BE2C (cell line): ENCODE measurements around the gene STAU1.

ENCODE experiments used
- DNase-seq: peaks from one replicate; pipeline ENCODE4 v3.0.0-alpha.2; 2020
- H3K27me3 ChIP-seq: fragments of 250-450 bp; sonication (Bioruptor Pico); 2 replicates; pipeline ENCODE4 v1.5.1; 2020; ENCODE audit warnings: mild to moderate bottlenecking
- H3K36me3 ChIP-seq: fragments of 250-450 bp; sonication (Bioruptor Pico); 2 replicates; pipeline ENCODE4 v1.5.1; 2020; ENCODE audit warnings: mild to moderate bottlenecking
- H3K4me1 ChIP-seq: fragments of 250-450 bp; sonication (Bioruptor Pico); 2 replicates; pipeline ENCODE4 v1.5.1; 2020
- H3K4me3 ChIP-seq: 2 replicates; pipeline ENCODE4 v1.5.1; 2011; ENCODE audit warnings: low read depth, low read length
- H3K9me3 ChIP-seq: fragments of 250-450 bp; sonication (Bioruptor Pico); 2 replicates; pipeline ENCODE4 v1.5.1; 2020
- CTCF ChIP-seq: IDR thresholded peaks from 2 replicates; pipeline ENCODE4 v1.5.1; 2012; ENCODE audit warnings: mild to moderate bottlenecking, low read depth, low read length

The STAU1 gene

GRCh38 chr20:49163696-49164095 is 24.4 kb downstream of the STAU1 start:
- Histone ChIP-seq H3K36me3 (peaks cover 15% of the 10 kb centered on the region), H3K4me3 (no peak overlapping the region)
- no peak for DNase-seq

GRCh38 chr20:49161428-49162152 is 26.5 kb downstream of the STAU1 start:
- Histone ChIP-seq H3K36me3 (peaks cover 21% of the 10 kb centered on the region), H3K27me3 (no peaks in the 10 kb centered on the region), H3K4me3 (no peak overlapping the region), H3K4me1 (peaks cover 10% of the 10 kb centered on the region), H3K9me3 (no peaks in the 10 kb centered on the region)
- TF ChIP-seq CTCF: no peak
- no peak for DNase-seq

More at GRCh38 chr20:49163696-49164095, 24.4 kb downstream of the STAU1 start:
- no peaks in the 10 kb centered on the region for H3K9me3 ChIP-seq
- H3K27me3 ChIP-seq: no peaks in the 10 kb centered on the region
- no peak for TF ChIP-seq CTCF
- H3K4me1 ChIP-seq: peaks cover 10% of the 10 kb centered on the region

- peaks cover 17% of the 10 kb centered on the region for H3K36me3 ChIP-seq
- no peak for TF ChIP-seq CTCF
- DNase-seq: no peak
Observed at GRCh38 chr20:49160057-49160929, 27.8 kb downstream of the STAU1 start.

GRCh38 chr20:49157146-49157545 is 31.0 kb downstream of the STAU1 start:
- TF ChIP-seq CTCF: no peak
- no peaks in the 10 kb centered on the region for H3K27me3 ChIP-seq
- peaks cover 15% of the 10 kb centered on the region for H3K36me3 ChIP-seq
- peaks cover 10% of the 10 kb centered on the region for H3K4me1 ChIP-seq
- DNase-seq: no peak
- H3K9me3 ChIP-seq: no peaks in the 10 kb centered on the region
- H3K4me3 ChIP-seq: no peak overlapping the region

More at GRCh38 chr20:49160057-49160929, 27.8 kb downstream of the STAU1 start:
- H3K9me3 ChIP-seq: no peaks in the 10 kb centered on the region
- H3K4me1 ChIP-seq: peaks cover 10% of the 10 kb centered on the region
- H3K27me3 ChIP-seq: no peaks in the 10 kb centered on the region
- no peak overlapping the region for H3K4me3 ChIP-seq

- no peak overlapping the region for H3K4me3 ChIP-seq
- no peaks in the 10 kb centered on the region for H3K9me3 ChIP-seq
- H3K36me3 ChIP-seq: peaks cover 20% of the 10 kb centered on the region
- H3K27me3 ChIP-seq: no peaks in the 10 kb centered on the region
- peaks cover 10% of the 10 kb centered on the region for H3K4me1 ChIP-seq
- no peak for DNase-seq
- no peak for TF ChIP-seq CTCF
Observed at GRCh38 chr20:49156481-49156880, 31.7 kb downstream of the STAU1 start.
